NCI-H510A treated with DMSO at 0.1 percent for 48 hours (cell line): Measurements from ENCODE around the gene COL4A6.
A peak's percentile ranks its signal among the peaks of the same experiment; 100 is the strongest.
"Not testable (repeated sequence)": the region's sequence is repeated elsewhere in the genome, so short reads cannot be mapped to it uniquely, and the experiment has no call there.

ENCODE experiments used
- DNase-seq: peaks from one replicate; lab custom pipeline; 2025; lab: John Stamatoyannopoulos, UW

The COL4A6 gene

GRCh38 chrX:108399418-108400165 is 38.6 kb downstream of the COL4A6 start:
- no peak for DNase-seq

GRCh38 chrX:108397627-108398391 is 40.4 kb downstream of the COL4A6 start:
- DNase-seq = no peak

GRCh38 chrX:108396986-108397385 is 41.2 kb downstream of the COL4A6 start:
- no peak for DNase-seq

- no peak for DNase-seq
Observed at GRCh38 chrX:108396188-108396891, 41.9 kb downstream of the COL4A6 start.

- DNase-seq = peak; percentile 10
Observed at GRCh38 chrX:108390976-108391717, 47.1 kb downstream of the COL4A6 start.

GRCh38 chrX:108384783-108385182 is 53.4 kb downstream of the COL4A6 start:
- DNase-seq = no peak

GRCh38 chrX:108380222-108380621 is 58.0 kb downstream of the COL4A6 start:
- DNase-seq = no peak

- DNase-seq = not testable (repeated sequence)
Observed at GRCh38 chrX:108376821-108377220, 61.4 kb downstream of the COL4A6 start.

GRCh38 chrX:108375591-108375990 is 62.6 kb downstream of the COL4A6 start:
- DNase-seq = not testable (repeated sequence)

GRCh38 chrX:108366644-108367406 is 71.4 kb downstream of the COL4A6 start:
- DNase-seq = no peak

GRCh38 chrX:108362026-108362425 is 76.2 kb downstream of the COL4A6 start:
- DNase-seq = no peak

GRCh38 chrX:108361316-108361715 is 76.9 kb downstream of the COL4A6 start:
- DNase-seq = no peak

- DNase-seq = no peak
Observed at GRCh38 chrX:108359806-108360602, 78.2 kb downstream of the COL4A6 start.

GRCh38 chrX:108353452-108353851 is 84.8 kb downstream of the COL4A6 start:
- no peak for DNase-seq

GRCh38 chrX:108349210-108349609 is 89.0 kb downstream of the COL4A6 start:
- no peak for DNase-seq

- DNase-seq = no peak
Observed at GRCh38 chrX:108348525-108348924, 89.7 kb downstream of the COL4A6 start.

- DNase-seq = no peak
Observed at GRCh38 chrX:108347800-108348199, 90.4 kb downstream of the COL4A6 start.

GRCh38 chrX:108344216-108344615 is 94.0 kb downstream of the COL4A6 start:
- no peak for DNase-seq

GRCh38 chrX:108341947-108342346 is 96.3 kb downstream of the COL4A6 start:
- DNase-seq = no peak

GRCh38 chrX:108332281-108332680 is 105.9 kb downstream of the COL4A6 start:
- DNase-seq = no peak
